Adipocyte (in vitro differentiated cells): ENCODE data around the gene SNAP91.

Experiments
- DNase-seq: peaks from one replicate; pipeline ENCODE4 v3.0.0-alpha.2; 2015; ENCODE audit warnings: low read depth
- H3K27me3 ChIP-seq: replicated peaks from 2 replicates; pipeline ENCODE4 v1.7.0; 2013; ENCODE audit warnings: mild to moderate bottlenecking, low read length, moderate library complexity; ENCODE audit not compliant: control insufficient read depth, insufficient read depth
- H3K36me3 ChIP-seq: 2 replicates; pipeline ENCODE4 v1.7.0; 2013; ENCODE audit warnings: low read length, mild to moderate bottlenecking, moderate library complexity; ENCODE audit not compliant: control insufficient read depth, insufficient read depth, severe bottlenecking
- H3K4me1 ChIP-seq: 2 replicates; pipeline ENCODE4 v1.7.0; 2013; ENCODE audit warnings: mild to moderate bottlenecking, low read length, moderate library complexity; ENCODE audit not compliant: control insufficient read depth, insufficient read depth
- H3K4me3 ChIP-seq: 2 replicates; pipeline ENCODE4 v1.7.0; 2013; ENCODE audit warnings: mild to moderate bottlenecking, low read length, moderate library complexity
- H3K9ac ChIP-seq: 2 replicates; pipeline ENCODE4 v1.7.0; 2013; ENCODE audit warnings: mild to moderate bottlenecking, low read length, moderate library complexity
- H3K9me3 ChIP-seq: 2 replicates; pipeline ENCODE4 v1.7.0; 2013; ENCODE audit warnings: mild to moderate bottlenecking, low read length, moderate library complexity; ENCODE audit not compliant: control insufficient read depth

SNAP91 gene

DNA sequence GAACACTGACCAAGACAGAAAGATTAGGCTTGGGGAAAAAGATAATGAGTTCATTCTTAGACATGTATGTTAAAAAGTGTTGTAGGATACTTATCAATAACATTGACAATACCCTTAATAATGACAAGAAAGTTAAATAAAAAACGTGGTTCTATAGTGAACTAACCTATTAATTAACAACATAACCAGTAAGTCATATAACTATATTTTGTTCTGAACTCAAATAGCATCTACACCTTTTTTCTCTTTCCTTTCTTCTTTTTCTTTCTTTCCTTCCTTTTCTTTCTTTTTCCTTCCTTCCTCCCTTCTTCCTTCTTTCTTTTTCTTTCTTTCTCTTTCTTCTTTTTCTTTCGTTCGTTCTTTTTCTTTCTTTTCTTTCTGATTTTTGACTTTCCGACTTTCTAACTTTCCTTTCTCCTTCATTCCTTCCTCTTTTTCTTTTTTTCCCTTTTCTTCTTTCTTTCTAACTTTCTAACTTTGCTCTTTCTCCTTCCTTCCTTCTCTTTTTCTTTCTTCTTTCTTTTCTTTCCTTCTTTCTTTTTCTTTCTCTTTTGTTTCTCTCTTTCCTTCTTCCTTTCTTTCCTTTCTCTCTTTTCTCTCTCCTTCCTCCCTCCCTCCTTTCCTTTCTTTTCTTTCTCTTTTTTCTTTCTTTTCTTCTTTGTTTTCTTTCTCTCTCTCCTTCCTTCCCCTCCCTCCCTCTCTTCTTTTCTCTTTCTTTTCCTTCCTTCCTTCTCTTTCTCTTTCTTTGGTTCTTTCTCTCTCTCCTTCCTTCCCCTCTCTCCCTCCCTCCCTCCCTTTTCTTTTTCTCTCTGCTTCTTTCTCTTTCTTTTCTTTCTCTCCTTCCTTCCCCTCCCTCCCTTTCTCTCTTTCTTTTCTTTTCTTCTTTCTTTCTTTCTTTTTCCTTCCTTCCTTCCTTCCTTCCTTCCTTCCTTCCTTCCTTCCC is 172.0 kb downstream of the SNAP91 start:
- Histone ChIP-seq H3K27me3 (peaks cover 5% of the 10 kb centered on the region), H3K4me3 (no peak overlapping the region), H3K9ac (no peak overlapping the region), H3K9me3 (no peaks in the 10 kb centered on the region), H3K4me1 (no peaks in the 10 kb centered on the region), H3K36me3 (no peaks in the 10 kb centered on the region)
- DNase-seq, result no peak

DNA sequence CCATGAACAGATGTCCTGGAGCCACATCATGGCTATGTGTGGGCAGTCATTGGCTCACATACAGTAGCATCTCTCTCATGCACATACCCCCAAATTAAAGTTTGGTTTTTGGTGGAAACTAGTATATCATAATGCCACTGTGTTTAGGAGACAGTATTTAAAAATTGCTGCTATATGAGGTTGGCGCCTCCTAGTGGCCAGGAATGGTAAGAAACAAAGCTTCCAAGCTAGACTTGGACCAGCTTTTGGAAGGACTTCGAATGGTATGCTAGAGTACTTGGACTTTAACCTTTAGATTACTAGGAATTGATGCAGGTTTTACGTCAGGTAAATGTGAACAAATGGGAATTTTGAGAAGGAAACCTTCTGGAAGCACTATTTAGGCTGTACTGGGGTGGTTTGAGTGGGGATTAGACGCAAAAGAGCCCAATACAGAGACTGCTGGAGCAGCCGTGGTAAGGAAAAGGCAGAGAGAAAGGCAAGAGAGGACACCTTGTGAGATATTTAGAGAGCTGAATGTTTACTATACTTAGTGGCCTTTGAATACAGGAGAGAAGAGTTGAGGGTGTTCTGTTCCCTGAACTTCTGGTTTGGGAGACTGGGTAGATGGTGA is 172.8 kb downstream of the SNAP91 start:
- DNase-seq, result peak; percentile 60
- no peaks in the 10 kb centered on the region for H3K9me3 ChIP-seq
- peaks cover 7% of the 10 kb centered on the region for H3K27me3 ChIP-seq
- no peaks in the 10 kb centered on the region for H3K36me3 ChIP-seq
- no peaks in the 10 kb centered on the region for H3K4me1 ChIP-seq
- H3K9ac ChIP-seq, result no peak overlapping the region
- H3K4me3 ChIP-seq, result no peak overlapping the region

DNA sequence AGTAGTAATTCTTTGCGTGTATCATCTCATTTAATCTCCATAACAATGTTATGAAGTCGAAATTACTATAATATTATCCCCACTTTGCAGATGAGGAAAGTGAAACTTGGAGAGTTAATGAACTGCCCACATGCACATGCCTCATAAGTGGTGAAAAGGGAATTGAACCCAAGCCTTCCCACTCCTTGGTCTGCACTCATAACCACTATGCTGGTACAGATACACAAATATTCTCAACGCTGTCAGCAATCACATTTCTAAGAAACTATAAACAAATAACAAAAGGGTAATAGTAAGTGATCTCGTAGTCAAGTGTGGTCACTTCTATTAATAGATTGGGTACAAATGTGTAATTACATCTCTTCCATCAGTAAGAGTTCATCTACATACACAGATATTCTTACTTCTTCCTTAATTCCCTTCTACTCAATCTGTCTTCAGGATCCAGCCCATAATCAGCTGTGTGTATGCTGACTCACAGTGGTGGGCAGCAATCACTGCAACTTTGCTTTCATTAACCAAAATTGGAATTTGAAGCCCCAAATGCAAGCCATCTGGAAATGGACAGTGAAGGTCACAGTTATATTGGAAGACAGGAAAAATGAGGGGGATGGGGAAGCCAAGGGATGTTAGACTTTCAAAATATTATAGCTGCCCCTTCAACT is 190.0 kb downstream of the SNAP91 start:
- peak; percentile 54 for DNase-seq
- no peaks in the 10 kb centered on the region for H3K27me3 ChIP-seq
- peak overlapping the region; percentile 51 for H3K4me3 ChIP-seq
- no peaks in the 10 kb centered on the region for H3K9me3 ChIP-seq
- H3K9ac ChIP-seq, result peak overlapping the region; percentile 39
- peaks cover 11% of the 10 kb centered on the region for H3K4me1 ChIP-seq
- H3K36me3 ChIP-seq, result no peaks in the 10 kb centered on the region

DNA sequence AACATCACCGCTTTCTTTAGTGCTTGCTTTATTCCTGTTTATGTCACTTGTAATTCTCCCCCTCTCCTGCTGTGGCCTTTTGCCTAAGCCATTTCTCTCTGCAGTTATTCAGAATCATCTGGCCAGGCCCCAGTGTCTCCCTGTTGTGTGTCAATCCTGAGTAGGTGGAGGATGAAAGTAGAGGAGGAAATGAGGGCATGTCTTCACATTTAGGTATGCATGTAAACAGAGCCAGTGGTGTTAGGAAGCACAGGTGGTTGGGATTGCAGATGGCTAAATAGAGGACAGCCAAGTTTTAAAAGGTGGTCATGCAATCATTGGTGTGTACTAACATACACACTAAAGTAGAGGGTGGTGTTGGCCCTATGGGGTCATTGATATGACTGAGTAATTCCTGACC is 191.4 kb downstream of the SNAP91 start:
- DNase-seq, result no peak
- no peak overlapping the region for H3K9ac ChIP-seq
- no peaks in the 10 kb centered on the region for H3K27me3 ChIP-seq
- no peaks in the 10 kb centered on the region for H3K36me3 ChIP-seq
- no peak overlapping the region for H3K4me3 ChIP-seq
- H3K4me1 ChIP-seq, result peaks cover 11% of the 10 kb centered on the region
- H3K9me3 ChIP-seq, result no peaks in the 10 kb centered on the region

DNA sequence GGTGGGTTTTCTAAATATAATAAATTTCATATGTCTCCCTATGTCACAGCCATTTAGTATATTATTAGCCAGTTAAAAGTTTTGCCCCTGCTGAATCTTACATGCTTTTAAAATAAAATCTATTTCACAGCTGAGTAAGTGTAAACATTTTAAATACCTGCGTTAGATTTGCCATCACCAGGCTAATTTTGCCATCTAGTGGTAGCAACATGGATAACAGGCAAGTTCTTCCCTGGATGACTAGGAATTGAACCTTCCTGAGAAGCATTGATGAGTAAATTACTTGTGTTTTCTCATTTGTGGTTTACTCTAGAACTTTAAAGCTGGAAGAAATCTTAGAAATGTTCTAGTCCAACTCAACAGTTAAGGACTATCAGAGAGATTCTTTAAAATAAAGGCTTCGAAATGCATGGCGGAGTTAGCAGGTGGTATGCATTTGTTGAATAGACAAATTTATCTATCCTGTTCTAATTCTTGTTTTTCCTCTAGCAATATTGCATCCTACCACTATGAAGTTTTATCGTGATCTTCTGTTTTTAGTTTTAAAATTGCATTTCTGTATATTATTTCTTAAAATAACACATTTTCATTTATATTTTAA is 193.9 kb downstream of the SNAP91 start:
- no peak overlapping the region for H3K9ac ChIP-seq
- H3K36me3 ChIP-seq, result no peaks in the 10 kb centered on the region
- no peaks in the 10 kb centered on the region for H3K27me3 ChIP-seq
- DNase-seq, result peak; percentile 86
- H3K4me1 ChIP-seq, result peaks cover 15% of the 10 kb centered on the region
- no peak overlapping the region for H3K4me3 ChIP-seq
- no peaks in the 10 kb centered on the region for H3K9me3 ChIP-seq

DNA sequence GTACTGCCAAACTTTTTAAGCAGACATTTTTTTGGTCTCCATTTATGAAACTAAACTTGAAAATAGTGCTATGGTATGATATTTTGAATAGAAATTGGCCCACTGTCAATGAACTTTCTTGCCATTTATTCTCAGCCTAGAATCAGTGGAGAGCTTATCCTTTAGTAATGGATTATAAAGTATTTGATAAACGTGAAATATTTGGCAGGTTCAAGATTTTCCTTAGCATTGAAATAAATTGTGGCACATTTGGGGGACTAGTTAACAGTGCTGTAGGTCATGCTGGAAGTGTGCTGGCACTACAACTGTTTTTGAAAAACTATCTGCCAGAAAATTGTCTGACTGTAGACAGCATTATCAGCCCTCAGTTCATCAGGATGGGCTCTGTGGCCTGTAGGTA is 194.4 kb downstream of the SNAP91 start:
- Histone ChIP-seq H3K4me1 (peaks cover 15% of the 10 kb centered on the region), H3K36me3 (no peaks in the 10 kb centered on the region), H3K27me3 (no peaks in the 10 kb centered on the region), H3K9ac (no peak overlapping the region), H3K4me3 (no peak overlapping the region), H3K9me3 (no peaks in the 10 kb centered on the region)
- no peak for DNase-seq

DNA sequence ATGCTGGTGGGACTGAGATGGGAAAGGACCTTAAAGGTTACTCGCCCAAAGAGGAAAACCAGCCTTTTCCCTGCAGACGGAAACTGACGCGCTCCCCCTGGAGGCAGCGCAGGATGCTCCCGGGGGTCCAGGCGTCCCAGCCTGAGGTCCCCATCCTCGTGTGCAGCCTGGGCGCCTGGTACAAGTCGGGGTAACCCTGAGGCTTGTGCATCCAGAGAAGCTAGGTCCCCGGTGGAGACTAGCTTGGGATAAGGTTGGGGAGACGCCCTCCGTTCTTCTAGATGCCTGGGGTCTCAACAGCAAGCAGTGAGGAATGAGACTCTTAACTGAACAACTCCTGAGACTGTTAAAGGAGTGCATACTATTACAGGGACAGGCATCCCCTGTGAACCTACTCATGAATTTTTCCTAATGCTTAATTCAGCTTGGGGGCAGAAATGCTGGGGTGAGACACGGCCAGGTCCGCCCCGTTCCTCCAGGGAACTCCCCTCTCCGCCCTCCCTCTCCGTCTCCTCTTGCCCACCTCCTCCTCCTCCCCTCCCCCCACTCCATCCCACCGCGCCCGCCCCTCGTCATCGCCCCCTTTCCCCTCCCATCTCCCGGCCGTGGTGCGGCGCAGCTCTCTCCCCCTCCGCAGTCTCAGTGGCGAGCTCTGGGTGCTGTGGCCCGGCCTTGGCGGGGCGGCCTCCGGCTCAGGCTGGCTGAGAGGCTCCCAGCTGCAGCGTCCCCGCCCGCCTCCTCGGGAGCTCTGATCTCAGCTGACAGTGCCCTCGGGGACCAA is 196.8 kb downstream of the SNAP91 start, which contains the start of gene PRSS35:
TSS of gene PRSS35 (plus strand) at position 634 of the 781 bp plus-strand sequence. CDS start 10,908 bp downstream, outside the sequence.
- peak; percentile 80 for DNase-seq

DNA sequence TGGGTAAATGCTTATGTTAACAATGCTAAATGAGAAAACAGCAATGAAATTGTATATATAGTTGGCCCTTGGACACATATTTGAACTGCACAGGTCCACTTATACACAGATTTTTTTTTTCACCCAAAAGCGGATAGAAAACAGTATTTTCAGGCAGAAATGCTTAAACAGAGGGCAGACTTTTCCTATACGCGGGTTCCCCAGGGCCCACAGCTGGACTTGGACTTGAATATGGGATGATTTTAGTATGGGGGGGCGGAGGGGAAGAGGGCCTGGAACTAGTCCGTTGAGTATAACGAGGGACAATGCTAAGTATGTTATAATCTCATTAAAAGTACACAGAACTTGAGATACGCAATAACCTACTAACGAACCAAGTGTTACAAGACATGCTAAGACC is 197.6 kb downstream of the SNAP91 start:
- Histone ChIP-seq H3K9ac (no peak overlapping the region), H3K27me3 (no peaks in the 10 kb centered on the region), H3K4me1 (peaks cover 4% of the 10 kb centered on the region), H3K9me3 (no peaks in the 10 kb centered on the region), H3K36me3 (no peaks in the 10 kb centered on the region), H3K4me3 (no peak overlapping the region)
- DNase-seq, result no peak

More for the DNA sequence above, 196.8 kb downstream of the SNAP91 start, which contains the start of gene PRSS35:
- H3K36me3 ChIP-seq, result no peaks in the 10 kb centered on the region
- no peaks in the 10 kb centered on the region for H3K9me3 ChIP-seq
- H3K4me1 ChIP-seq, result peaks cover 4% of the 10 kb centered on the region
- H3K27me3 ChIP-seq, result no peaks in the 10 kb centered on the region
- H3K4me3 ChIP-seq, result peak within 1 kb of the TSS; percentile 77
- peak within 1 kb of the TSS; percentile 52 for H3K9ac ChIP-seq

DNA sequence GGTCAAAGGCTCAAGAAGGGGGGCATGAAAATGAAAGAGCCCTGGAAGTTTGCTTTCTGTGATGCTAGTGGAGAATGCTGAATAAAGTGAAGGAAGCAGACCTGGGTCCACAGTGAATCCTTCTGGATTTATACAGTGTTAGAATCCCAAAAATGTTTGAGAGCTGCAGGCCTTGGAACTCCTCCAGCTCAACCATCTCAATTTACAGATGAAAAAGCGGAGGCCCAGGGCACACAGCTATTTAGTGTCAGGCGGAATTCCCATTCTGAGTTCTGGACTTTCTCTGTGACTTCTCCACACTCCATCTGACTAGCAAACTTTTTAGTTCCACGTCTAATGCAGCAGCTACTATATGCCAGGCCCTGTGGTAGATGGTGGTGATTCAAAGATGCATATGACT is 198.1 kb downstream of the SNAP91 start:
- Histone ChIP-seq H3K9ac (no peak overlapping the region), H3K4me3 (no peak overlapping the region), H3K4me1 (peaks cover 4% of the 10 kb centered on the region), H3K36me3 (no peaks in the 10 kb centered on the region), H3K9me3 (no peaks in the 10 kb centered on the region), H3K27me3 (no peaks in the 10 kb centered on the region)
- no peak for DNase-seq

DNA sequence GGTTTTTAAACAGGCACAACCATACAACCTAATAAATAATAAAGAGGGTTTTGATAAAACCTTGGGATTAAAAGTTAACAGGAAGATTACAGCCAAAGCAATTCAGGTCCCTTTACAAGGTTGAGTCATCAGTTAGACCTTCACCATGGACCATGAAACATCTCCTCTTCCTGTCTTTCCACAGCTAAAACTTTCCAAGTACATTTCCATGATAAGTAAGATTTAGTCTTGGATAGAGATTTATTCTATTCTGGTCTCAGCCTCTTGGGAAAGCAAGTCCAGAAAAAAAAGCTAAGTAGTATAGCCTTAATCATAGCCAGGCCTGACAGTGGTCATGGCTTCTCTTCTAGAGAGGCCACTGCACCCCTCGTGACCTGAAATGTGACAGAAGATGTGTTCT is 199.5 kb downstream of the SNAP91 start:
- Histone ChIP-seq H3K9me3 (no peaks in the 10 kb centered on the region), H3K9ac (no peak overlapping the region), H3K27me3 (no peaks in the 10 kb centered on the region), H3K4me3 (no peak overlapping the region), H3K36me3 (no peaks in the 10 kb centered on the region), H3K4me1 (peaks cover 14% of the 10 kb centered on the region)
- DNase-seq, result peak; percentile 10
